Nucleus accumbens (tissue), 56 donors: ENCODE measurements around the gene KRTAP19-1.
"Not testable (repeated sequence)": the region's sequence is repeated elsewhere in the genome, so short reads cannot be mapped to it uniquely, and the experiment has no call there.

Experiments
- DNase-seq, 56 donors: peaks; one replicate each; lab custom pipeline; 2025; lab: John Stamatoyannopoulos, UW

Gene KRTAP19-1

GRCh38 chr21:30480145-30480544, at the start of gene KRTAP19-1:
Gene KRTAP19-1 (minus strand): TSS chr21:30480367. CDS start chr21:30480317, 50 bp downstream.
- no peak for DNase-seq

GRCh38 chr21:30518876-30519275, 38.7 kb upstream of the KRTAP19-1 start:
- DNase-seq = no peak

GRCh38 chr21:30515681-30516080, 35.5 kb upstream of the KRTAP19-1 start:
- no peak for DNase-seq

GRCh38 chr21:30505621-30506205, 25.5 kb upstream of the KRTAP19-1 start:
- not testable (repeated sequence) for DNase-seq

GRCh38 chr21:30502041-30502440, 21.9 kb upstream of the KRTAP19-1 start, which contains the start of gene KRTAP19-5:
Gene KRTAP19-5 (minus strand): TSS chr21:30502141. CDS start chr21:30502090, 51 bp downstream.
- no peak for DNase-seq

- no peak for DNase-seq
Measured at GRCh38 chr21:30497065-30497464, 16.9 kb upstream of the KRTAP19-1 start, which contains the start of gene KRTAP19-4. Gene KRTAP19-4 (minus strand): TSS chr21:30497165. CDS start chr21:30497110, 55 bp downstream.

GRCh38 chr21:30491963-30492428, 11.8 kb upstream of the KRTAP19-1 start, which contains the start of gene KRTAP19-3:
Gene KRTAP19-3 (minus strand): TSS chr21:30492013. CDS start chr21:30491957, 56 bp downstream.
- DNase-seq = no peak

- DNase-seq = no peak
Measured at GRCh38 chr21:30487336-30487735, 7.2 kb upstream of the KRTAP19-1 start, which contains the start of gene KRTAP19-2. Gene KRTAP19-2 (minus strand): TSS chr21:30487436. CDS start chr21:30487348, 88 bp downstream.

GRCh38 chr21:30486180-30486579, 6.0 kb upstream of the KRTAP19-1 start:
- no peak for DNase-seq

GRCh38 chr21:30482130-30482529, 2.0 kb upstream of the KRTAP19-1 start:
- DNase-seq = no peak

- no peak for DNase-seq
Measured at GRCh38 chr21:30479259-30479658, 908 bp downstream of the KRTAP19-1 start.

- no peak for DNase-seq
Measured at GRCh38 chr21:30478004-30478403, 2.2 kb downstream of the KRTAP19-1 start.

GRCh38 chr21:30468900-30469714, 11.1 kb downstream of the KRTAP19-1 start:
- DNase-seq = no peak

GRCh38 chr21:30463713-30464112, 16.5 kb downstream of the KRTAP19-1 start:
- DNase-seq = no peak

- DNase-seq = no peak
Measured at GRCh38 chr21:30448514-30448913, 31.7 kb downstream of the KRTAP19-1 start.

GRCh38 chr21:30447056-30447455, 33.1 kb downstream of the KRTAP19-1 start:
- DNase-seq = no peak

GRCh38 chr21:30444204-30444603, 36.0 kb downstream of the KRTAP19-1 start:
- DNase-seq = no peak

GRCh38 chr21:30443226-30443625, 36.9 kb downstream of the KRTAP19-1 start:
- no peak for DNase-seq

- DNase-seq = no peak
Measured at GRCh38 chr21:30439975-30440374, 40.2 kb downstream of the KRTAP19-1 start, which contains the start of gene KRTAP15-1. Gene KRTAP15-1 (plus strand): TSS chr21:30440275. CDS start chr21:30440328, 53 bp downstream.

GRCh38 chr21:30437010-30437565, 43.1 kb downstream of the KRTAP19-1 start:
- no peak for DNase-seq
